GM18508 (cell line): Measurements from ENCODE around the gene TRIO.
"Not testable (repeated sequence)": the region's sequence is repeated elsewhere in the genome, so short reads cannot be mapped to it uniquely, and the experiment has no call there.

Experiments
- ATAC-seq: cut with Tn5 transposase; IDR thresholded peaks from one replicate; pipeline ENCODE4 v1.9.1; 2021; ENCODE audit warnings: moderate number of reproducible peaks; ENCODE audit not compliant: insufficient read depth, unreplicated experiment

TRIO gene

DNA sequence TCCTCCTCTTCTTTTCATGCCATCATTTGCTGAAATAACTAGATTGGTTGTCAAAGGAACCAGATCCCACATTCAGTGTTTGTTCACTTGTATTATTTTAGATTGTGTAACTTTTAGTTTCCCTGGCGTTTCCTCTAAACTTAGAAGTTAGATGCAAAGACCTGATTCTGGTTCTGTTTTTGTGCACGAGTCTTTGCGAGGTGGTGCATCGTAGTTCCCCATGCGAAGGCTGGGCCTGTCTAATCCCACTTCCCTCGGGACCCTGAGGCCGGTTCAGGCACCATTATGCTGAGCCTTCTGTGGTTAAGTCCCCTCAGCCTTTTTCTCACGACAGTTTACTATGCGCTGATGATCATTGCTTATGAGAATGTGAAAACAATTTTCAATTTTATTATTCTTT lies 219.3 kb downstream of the TRIO start:
- ATAC-seq = no peak

- ATAC-seq = no peak
Observed at GRCh38 chr5:14364096-14364495, 221.0 kb downstream of the TRIO start.

GRCh38 chr5:14364576-14365472 lies 221.7 kb downstream of the TRIO start:
- no peak for ATAC-seq

DNA sequence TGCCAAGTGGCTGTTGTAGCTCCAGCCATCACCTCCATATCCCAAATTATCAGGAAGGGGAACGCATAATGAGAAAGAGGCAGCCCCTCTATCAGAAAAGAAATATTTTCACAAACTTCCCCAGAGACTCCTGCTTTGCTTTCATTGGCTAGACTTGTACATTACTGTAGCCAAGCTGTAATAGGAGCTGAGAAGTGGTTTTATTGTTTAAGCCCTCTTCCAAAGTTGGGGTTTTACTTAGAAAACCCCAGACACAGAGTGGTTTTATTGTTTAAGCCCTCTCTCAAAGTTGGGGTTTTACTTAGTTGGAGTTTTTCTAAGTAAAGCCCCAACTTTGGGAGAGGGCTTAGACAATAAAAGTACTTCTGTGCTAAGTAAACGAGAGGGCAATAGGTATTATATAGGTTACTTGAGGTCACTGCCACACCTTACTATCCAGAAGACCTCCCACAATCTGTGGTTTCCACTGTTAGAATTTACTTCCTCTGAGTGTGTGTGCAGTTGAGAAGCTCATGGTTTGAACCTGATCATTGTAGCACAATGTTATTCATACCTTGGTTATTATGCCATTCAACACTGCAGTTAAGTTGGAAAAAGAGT lies 222.8 kb downstream of the TRIO start:
- no peak for ATAC-seq

DNA sequence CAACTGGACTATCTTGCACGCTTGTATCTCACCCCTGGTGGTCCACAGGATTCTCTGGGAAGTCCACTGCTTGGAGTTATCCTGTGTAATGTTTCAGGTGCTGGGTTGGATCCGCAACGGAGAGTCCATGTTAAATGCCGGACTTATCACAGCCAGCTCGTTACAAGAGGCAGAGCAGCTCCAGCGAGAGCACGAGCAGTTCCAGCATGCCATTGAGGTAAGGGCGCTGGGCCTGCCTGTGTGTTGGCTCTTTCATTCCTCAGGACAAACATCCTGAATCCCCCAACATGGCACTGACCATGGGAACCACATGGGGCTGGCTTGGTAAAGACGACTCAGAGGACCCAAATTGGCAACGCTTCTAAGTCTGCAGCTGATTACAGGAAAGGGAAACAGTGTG lies 223.6 kb downstream of the TRIO start:
- ATAC-seq = no peak

GRCh38 chr5:14367364-14367763 lies 224.2 kb downstream of the TRIO start:
- no peak for ATAC-seq

DNA sequence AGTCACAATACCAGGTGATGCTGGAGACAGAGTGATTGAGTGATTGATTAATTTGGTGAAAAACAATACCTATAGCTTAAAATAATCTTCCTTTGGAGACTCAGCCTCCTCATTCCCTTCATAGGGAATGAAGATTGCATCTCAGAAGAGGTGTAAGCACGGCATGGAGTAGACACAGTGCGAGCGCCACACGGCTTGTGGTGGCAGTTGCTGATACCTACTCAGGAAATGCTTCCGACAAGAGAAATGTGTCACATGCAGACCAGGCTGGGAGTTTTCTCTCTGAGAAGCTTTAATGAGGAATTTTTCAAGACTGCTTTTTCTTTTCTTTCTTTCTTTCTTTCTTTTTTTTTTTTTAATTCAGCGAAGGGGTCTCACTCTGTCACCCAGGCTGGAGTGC lies 226.6 kb downstream of the TRIO start:
- ATAC-seq = no peak

DNA sequence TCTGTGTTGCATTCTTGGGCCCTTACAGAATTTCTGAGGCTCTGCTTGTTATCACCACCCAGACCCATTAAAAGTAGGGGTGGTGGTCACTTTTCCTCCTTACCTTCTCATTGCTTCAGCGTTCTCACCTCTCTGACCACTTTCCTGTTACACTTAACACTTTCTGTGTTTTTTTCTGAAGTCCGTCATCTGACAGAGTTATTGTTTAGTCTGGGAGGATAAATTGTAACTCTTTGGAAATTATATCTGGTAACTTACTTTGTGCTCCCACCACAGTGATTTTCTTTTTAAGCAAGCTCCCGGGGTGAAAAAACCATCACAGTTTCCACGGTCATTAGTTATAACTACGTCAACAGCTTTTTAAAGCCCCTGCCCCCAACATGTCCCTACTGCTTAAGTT lies 227.2 kb downstream of the TRIO start:
- no peak for ATAC-seq

DNA sequence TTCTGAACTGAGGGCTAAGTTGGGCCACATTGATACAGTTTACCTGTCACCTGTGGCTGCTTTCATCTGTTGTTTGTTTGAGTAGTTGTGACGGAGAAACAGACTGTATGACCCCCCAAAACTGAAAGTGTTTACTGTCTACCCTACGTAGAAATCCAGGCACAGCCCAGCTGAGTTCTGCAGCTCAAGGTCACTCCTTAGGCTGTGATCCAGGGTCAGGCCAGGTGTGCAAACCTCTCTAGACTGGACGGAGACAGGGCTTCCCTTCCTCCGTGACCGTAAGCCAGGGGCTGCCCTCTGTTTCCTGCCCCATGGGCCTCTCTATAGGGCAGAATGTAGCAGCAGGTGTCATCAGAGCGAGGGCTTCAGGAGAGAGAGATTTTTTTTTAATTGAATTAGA lies 230.5 kb downstream of the TRIO start:
- ATAC-seq = no peak

- ATAC-seq = no peak
Observed at GRCh38 chr5:14374100-14374499, 231.0 kb downstream of the TRIO start.

- no peak for ATAC-seq
Observed at GRCh38 chr5:14376789-14377188, 233.6 kb downstream of the TRIO start.

GRCh38 chr5:14379739-14380497 lies 236.8 kb downstream of the TRIO start:
- ATAC-seq = no peak

DNA sequence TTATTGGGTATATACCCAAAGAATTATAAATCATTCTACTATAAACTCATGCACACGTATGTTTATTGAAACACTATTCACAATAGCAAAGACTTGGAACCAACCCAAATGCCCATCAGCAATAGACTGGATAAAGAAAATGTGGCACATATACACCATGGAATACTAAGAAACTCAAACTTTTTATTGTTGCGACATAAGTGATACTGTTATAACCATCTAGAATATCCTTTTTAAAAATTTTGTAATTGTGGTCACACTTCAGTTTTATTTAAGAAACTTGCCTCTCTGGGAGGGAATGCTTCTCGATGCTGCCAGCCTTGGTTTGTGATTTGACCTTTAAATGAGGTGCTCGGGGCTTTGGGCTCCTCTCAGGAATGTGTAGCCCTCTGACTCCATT lies 237.6 kb downstream of the TRIO start:
- ATAC-seq = no peak

DNA sequence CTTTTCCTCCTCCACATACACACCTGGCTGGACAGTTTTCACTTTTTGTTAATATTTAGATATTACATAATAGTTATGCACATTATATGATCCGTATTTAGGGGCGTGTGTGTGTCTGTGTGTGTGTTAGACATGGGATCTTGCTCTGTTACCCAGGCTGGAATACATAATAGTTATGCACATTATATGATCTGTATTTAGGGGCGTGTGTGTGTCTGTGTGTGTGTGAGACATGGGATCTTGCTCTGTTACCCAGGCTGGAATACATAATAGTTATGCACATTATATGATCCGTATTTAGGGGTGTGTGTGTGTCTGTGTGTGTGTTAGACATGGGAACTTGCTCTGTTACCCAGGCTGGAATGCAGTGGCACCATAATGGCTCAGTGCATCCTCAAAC lies 239.5 kb downstream of the TRIO start:
- ATAC-seq = no peak

DNA sequence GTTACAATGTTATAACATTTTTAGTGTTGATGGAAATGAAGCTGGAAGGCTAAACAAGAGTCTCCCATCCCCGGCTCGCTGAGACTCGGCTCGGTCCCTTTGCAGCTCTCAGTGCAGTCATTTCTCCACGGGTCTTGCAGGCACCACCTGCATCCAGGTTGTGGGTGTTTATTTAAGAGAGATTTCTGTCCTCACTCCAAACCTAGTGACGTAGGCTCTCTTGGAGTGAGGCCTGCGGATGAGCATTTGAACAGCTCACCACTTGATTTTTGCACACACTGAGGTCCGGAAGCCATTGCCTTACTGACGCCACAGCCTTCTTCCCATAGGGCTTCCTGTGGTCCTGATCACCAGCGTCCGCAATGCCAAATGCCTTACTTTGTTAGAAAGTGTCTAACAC lies 240.8 kb downstream of the TRIO start:
- ATAC-seq = no peak

- no peak for ATAC-seq
Observed at GRCh38 chr5:14385019-14385418, 241.9 kb downstream of the TRIO start.

- ATAC-seq = no peak
Observed at GRCh38 chr5:14386884-14387624, 243.9 kb downstream of the TRIO start.

DNA sequence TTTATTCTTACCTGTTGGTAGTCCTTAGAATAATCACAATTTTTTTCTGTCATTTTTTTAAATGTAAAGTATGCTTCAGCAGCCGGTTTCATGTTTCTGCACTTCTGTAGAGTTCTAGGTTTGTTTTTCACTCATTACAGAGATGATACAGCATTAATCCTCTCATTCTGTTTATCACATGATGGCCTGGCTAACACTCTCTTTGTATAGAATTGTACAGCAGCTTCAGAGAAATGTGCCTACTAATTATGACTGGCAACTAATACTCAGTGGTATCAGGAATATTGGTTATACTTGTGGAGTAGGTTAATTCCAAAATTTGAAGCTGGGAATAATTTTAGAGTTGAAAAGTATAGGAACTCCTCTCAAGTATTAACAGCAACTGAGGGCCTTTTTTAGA lies 245.6 kb downstream of the TRIO start:
- ATAC-seq = no peak

DNA sequence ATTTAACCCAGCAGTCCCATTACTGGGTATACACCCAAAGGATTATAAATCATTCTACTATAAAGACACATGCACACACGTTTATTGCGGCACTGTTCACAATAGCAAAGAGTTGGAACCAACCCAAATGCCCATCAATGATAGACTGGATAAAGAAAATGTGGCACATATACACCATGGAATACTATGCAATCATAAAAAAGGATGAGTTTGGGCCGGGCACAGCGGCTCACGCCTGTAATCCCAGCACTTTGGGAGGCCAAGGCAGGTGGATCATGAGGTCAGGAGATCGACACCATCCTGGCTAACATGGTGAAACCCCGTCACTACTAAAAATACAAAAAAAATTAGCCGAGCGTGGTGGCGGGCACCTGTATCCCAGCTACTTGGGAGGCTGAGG lies 249.4 kb downstream of the TRIO start:
- ATAC-seq = not testable (repeated sequence)

GRCh38 chr5:14394365-14394764 lies 251.2 kb downstream of the TRIO start:
- ATAC-seq = no peak

DNA sequence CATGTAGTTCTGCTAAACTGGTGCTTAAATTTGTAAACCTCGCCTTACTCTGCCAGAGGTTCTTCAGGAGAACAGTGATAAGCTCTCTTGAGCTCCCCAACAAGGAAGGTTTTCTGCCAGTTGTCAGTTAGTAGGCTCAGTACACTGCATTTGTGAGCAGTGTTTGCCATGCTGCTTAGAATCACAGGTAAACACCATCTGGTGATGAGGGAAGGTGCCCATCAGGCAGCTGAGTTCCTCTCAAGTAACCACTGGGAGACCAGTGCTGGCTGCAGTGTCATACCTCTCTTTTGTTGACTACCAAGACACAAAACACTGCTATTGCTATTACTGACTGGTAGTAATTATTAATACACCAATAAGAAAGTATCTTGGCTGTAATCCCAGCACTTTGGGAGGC lies 252.3 kb downstream of the TRIO start:
- ATAC-seq = no peak
